Measurements from ENCODE around the gene KCNK3. TPM values are rescaled to one million over a fixed set of nuclear protein-coding genes. Genes with fewer than 3 reads are reported as not detected.

The KCNK3 gene
- total RNA-seq, 4 donors from 2014 or later: 4.8 to 8.3 (median 5.6) TPM

GRCh38 chr2:26727641-26728561 is 35.4 kb downstream of the KCNK3 start:
- DNase-seq: peak in 1 of 2 donors; percentile 25
- H3K4me3 ChIP-seq (replicated peaks in 1 of 3): no peak overlapping the region
- peaks cover 22 to 30% of the 10 kb centered on the region in 2 donors for H3K4me1 ChIP-seq
- TF ChIP-seq POLR2A (IDR thresholded peaks at IDR 0.05) (no peak), CTCF (IDR thresholded peaks at IDR 0.05) (no peak)
- H3K27me3 ChIP-seq: no peaks in the 10 kb centered on the region
- no peaks in the 10 kb centered on the region for H3K9me3 ChIP-seq
- H3K36me3 ChIP-seq: no peaks in the 10 kb centered on the region
- 78 to 85% methylated on average over 75 to 93 of the region's 101 CpGs for WGBS, 2 donors
- no peak overlapping the region for H3K27ac ChIP-seq
- intact Hi-C loops (cut with DNase I): no loop called here

GRCh38 chr2:26729311-26729710 is 36.8 kb downstream of the KCNK3 start:
- Histone ChIP-seq H3K9me3 (no peaks in the 10 kb centered on the region), H3K4me3 (replicated peaks in 1 of 3) (no peak overlapping the region), H3K27me3 (no peaks in the 10 kb centered on the region), H3K36me3 (no peaks in the 10 kb centered on the region), H3K4me1 (peaks cover 8 to 16% of the 10 kb centered on the region in 2 donors), H3K27ac (no peak overlapping the region)
- intact Hi-C loops (cut with DNase I): no loop called here
- 91% methylated on average over 2 of the region's 2 CpGs for WGBS, 2 donors
- DNase-seq: no peak
- no peak for TF ChIP-seq CTCF (IDR thresholded peaks at IDR 0.05)
- TF ChIP-seq POLR2A (IDR thresholded peaks at IDR 0.05): no peak

DNA sequence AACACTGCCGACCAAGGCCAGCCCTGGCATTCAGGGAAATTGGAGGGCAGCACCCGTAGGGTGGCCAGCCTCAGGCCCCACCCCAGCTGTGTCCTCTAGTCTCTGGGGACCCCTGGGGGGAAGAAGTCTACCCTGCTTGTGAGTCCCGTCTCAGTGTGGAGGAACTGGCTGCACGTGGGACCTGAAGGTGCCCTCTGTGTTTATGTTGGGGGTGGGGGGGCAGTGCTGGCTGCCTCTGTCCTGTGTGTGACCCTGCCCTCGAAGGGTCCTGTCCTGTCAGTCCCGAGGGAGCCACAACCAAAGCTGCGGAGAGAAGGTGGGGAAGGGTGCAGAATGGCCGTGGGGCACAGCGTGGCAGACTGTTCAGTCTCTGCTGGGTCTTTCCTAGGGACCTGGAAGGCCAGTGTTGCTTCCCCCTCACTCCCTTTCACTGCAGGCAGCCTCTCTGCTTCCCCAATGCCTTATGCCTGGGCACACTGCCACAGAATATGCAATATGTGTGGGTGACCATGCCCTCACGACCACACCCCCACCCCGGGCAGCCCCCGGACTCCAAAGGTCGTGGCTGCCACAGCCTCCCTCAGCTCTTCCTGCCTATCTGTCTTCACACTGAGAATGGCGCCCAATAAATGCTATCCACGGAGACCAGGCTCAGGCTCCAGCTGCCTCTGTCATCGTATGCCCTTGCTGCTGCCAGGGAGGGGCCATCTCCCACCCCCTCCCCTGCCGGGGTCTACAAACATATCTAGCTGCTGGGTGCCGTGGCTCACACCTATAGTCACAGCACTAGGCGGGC is 38.2 kb downstream of the KCNK3 start:
- Histone ChIP-seq H3K27me3 (no peaks in the 10 kb centered on the region), H3K9me3 (no peaks in the 10 kb centered on the region), H3K27ac (no peak overlapping the region), H3K36me3 (no peaks in the 10 kb centered on the region), H3K4me1 (peaks cover under 1 to 4% of the 10 kb centered on the region in 2 donors), H3K4me3 (replicated peaks in 1 of 3) (no peak overlapping the region)
- intact Hi-C loops (cut with DNase I): no loop called here
- TF ChIP-seq CTCF (IDR thresholded peaks at IDR 0.05) (no peak), POLR2A (IDR thresholded peaks at IDR 0.05) (no peak)
- 74 to 76% methylated on average over 13 to 17 of the region's 19 CpGs for WGBS, 2 donors
- DNase-seq: no peak

DNA sequence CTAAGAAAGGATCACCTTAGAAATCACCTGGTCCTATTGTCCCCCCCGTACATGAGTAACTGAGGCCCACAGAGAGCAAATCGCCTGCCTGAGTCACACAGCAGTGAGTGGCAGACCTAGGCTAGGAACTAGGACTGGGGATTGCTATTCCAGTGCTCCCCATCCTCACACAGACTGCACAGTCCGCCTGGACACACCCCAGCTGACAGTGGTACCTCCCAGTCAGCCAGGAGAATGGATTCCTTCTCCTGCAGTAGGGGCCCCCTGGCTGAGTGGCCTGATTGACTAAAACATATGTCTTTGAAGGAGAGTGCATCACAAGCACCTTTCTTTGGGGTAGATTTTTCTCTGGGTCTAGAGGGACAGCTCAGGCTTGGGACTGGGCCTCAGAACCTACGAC is 39.2 kb downstream of the KCNK3 start:
- no peak overlapping the region for H3K4me3 ChIP-seq (replicated peaks in 1 of 3)
- no peak overlapping the region for H3K27ac ChIP-seq
- no peaks in the 10 kb centered on the region for H3K9me3 ChIP-seq
- TF ChIP-seq POLR2A (IDR thresholded peaks at IDR 0.05) (no peak), CTCF (IDR thresholded peaks at IDR 0.05) (no peak)
- H3K4me1 ChIP-seq: peaks cover 8 to 10% of the 10 kb centered on the region in 2 donors
- no peaks in the 10 kb centered on the region for H3K36me3 ChIP-seq
- DNase-seq: no peak
- 91 to 100% methylated on average over 3 to 4 of the region's 4 CpGs for WGBS, 2 donors
- intact Hi-C loops (cut with DNase I): no loop called here
- H3K27me3 ChIP-seq: no peaks in the 10 kb centered on the region

All from thyroid gland (tissue), 4 donors.